ENCODE results near the gene PRC1.

Gene PRC1

GRCh38 chr15:90967206-90967605, 27.1 kb downstream of the PRC1 start:
- no peak for DNase-seq (ENCODE audit: low read depth)
- H3K4me3 ChIP-seq (ENCODE audit: low read depth, low read length), result no peak overlapping the region
- TF ChIP-seq CTCF (IDR thresholded peaks at IDR 0.05; ENCODE audit: low read depth, low read length, missing control alignments), result no peak
- in situ Hi-C loops (cut with HindIII; ENCODE audit: low sequenced_read_pairs), result no loop called here

GRCh38 chr15:90966262-90966661, 28.1 kb downstream of the PRC1 start:
- no peak for DNase-seq (ENCODE audit: low read depth)
- in situ Hi-C loops (cut with HindIII; ENCODE audit: low sequenced_read_pairs), result no loop called here
- no peak overlapping the region for H3K4me3 ChIP-seq (ENCODE audit: low read depth, low read length)
- no peak for TF ChIP-seq CTCF (IDR thresholded peaks at IDR 0.05; ENCODE audit: low read depth, low read length, missing control alignments)

GRCh38 chr15:90962021-90962420, 32.3 kb downstream of the PRC1 start:
- TF ChIP-seq CTCF (IDR thresholded peaks at IDR 0.05; ENCODE audit: low read depth, low read length, missing control alignments), result no peak
- no peak for DNase-seq (ENCODE audit: low read depth)
- H3K4me3 ChIP-seq (ENCODE audit: low read depth, low read length), result no peak overlapping the region
- in situ Hi-C loops (cut with HindIII; ENCODE audit: low sequenced_read_pairs), result no loop called here

DNA sequence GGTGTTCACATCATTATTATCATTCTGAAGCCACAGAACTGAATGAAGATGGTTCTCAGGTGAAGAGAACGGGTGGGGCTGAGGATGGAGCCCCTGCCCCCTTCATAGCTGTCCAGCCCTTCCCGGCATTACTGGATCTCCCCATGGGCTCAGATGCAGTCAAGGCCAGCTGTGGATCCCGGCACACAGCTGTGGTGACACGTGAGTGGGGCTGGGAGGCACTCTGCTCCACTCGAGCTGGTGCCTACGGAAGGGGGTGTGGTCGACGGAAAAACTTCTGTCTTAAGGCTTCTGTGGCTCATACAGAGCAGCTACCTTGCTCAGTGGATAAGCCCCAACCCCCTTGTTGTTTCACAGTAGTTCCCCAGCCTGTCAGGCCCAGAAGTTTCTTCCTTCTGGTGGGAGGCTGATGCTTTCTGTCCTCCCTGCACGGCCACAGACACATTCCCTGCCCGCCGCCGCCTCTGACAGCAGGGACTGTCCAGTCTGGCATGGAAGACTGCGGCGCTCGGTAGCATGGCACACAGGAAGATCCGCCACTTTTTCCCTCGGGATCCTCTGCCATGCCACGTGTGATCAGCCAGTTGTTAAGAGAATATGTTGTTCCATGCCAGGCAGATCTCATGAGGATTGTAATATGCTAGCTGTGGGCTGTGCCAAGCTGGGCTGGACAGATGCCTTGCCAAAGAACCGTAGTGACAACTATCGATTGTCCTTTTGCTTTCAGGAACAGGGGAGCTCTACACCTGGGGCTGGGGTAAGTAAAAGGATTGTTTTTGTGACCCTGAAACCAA, 33.8 kb downstream of the PRC1 start:
- in situ Hi-C loops (cut with HindIII; ENCODE audit: low sequenced_read_pairs), result no loop called here
- no peak for DNase-seq (ENCODE audit: low read depth)
- no peak overlapping the region for H3K4me3 ChIP-seq (ENCODE audit: low read depth, low read length)
- no peak for TF ChIP-seq CTCF (IDR thresholded peaks at IDR 0.05; ENCODE audit: low read depth, low read length, missing control alignments)

- TF ChIP-seq CTCF (IDR thresholded peaks at IDR 0.05; ENCODE audit: low read depth, low read length, missing control alignments), result no peak
- DNase-seq (ENCODE audit: low read depth), result no peak
- in situ Hi-C loops (cut with HindIII; ENCODE audit: low sequenced_read_pairs), result no loop called here
- no peak overlapping the region for H3K4me3 ChIP-seq (ENCODE audit: low read depth, low read length)
Observed at GRCh38 chr15:90959894-90960293, 34.4 kb downstream of the PRC1 start.

- in situ Hi-C loops (cut with HindIII; ENCODE audit: low sequenced_read_pairs), result no loop called here
- no peak for TF ChIP-seq CTCF (IDR thresholded peaks at IDR 0.05; ENCODE audit: low read depth, low read length, missing control alignments)
- DNase-seq (ENCODE audit: low read depth), result no peak
- H3K4me3 ChIP-seq (ENCODE audit: low read depth, low read length), result no peak overlapping the region
Observed at GRCh38 chr15:90959028-90959595, 35.2 kb downstream of the PRC1 start.

Measured in astrocyte of the cerebellum (primary cell).